Measurements from ENCODE around the gene MRPL48. TPM values are rescaled to one million over a fixed set of nuclear protein-coding genes. Genes with fewer than 3 reads are reported as not detected.

The MRPL48 gene
- total RNA-seq, 1 experiment from 2014 or later = 46.7 TPM

- no peak for DNase-seq (ENCODE audit: low spot score)
These were observed 101.9 kb downstream of the MRPL48 start for GRCh38 chr11:73889536-73889935.

GRCh38 chr11:73893041-73893440, 105.4 kb downstream of the MRPL48 start:
- DNase-seq (ENCODE audit: low spot score) = no peak

GRCh38 chr11:73894725-73895335, 107.2 kb downstream of the MRPL48 start:
- DNase-seq (ENCODE audit: low spot score) = no peak

- no peak for DNase-seq (ENCODE audit: low spot score)
These were observed 114.6 kb downstream of the MRPL48 start for GRCh38 chr11:73902303-73902702.

GRCh38 chr11:73907191-73907590, 119.5 kb downstream of the MRPL48 start:
- DNase-seq (ENCODE audit: low spot score) = peak; percentile 25

- DNase-seq (ENCODE audit: low spot score) = no peak
These were observed 124.4 kb downstream of the MRPL48 start for GRCh38 chr11:73912026-73912425.

- DNase-seq (ENCODE audit: low spot score) = no peak
These were observed 125.8 kb downstream of the MRPL48 start for GRCh38 chr11:73913472-73913871.

- DNase-seq (ENCODE audit: low spot score) = no peak
These were observed 126.6 kb downstream of the MRPL48 start for GRCh38 chr11:73914284-73914683.

Other genes starting within 250 kb of the MRPL48 start
- 8.9 and 14.6 TPM in 2 replicates for gene FAM168A, start 189.8 kb upstream of the MRPL48 start, total RNA-seq (2014; rRNA removed; shearing (Covaris generic))
- 0.10 TPM in 1 of 2 replicates, not detected in the other for gene PLEKHB1, start 141.3 kb upstream of the MRPL48 start, total RNA-seq (2014; rRNA removed; shearing (Covaris generic))
- gene RAB6A, start 26.8 kb upstream of the MRPL48 start, total RNA-seq (2014; rRNA removed; shearing (Covaris generic)) = 31.6 and 47.8 TPM in 2 replicates
- gene COA4, start 89.0 kb downstream of the MRPL48 start, total RNA-seq (2014; rRNA removed; shearing (Covaris generic)) = 90.4 and 139 TPM in 2 replicates
- 13.0 TPM in 2 replicates for gene PAAF1, start 89.1 kb downstream of the MRPL48 start, total RNA-seq (2014; rRNA removed; shearing (Covaris generic))
- not detected in 2 replicates for gene DNAJB13, start 163.2 kb downstream of the MRPL48 start, total RNA-seq (2014; rRNA removed; shearing (Covaris generic))
- 0.35 and 3.7 TPM in 2 replicates for gene UCP2, start 195.0 kb downstream of the MRPL48 start, total RNA-seq (2014; rRNA removed; shearing (Covaris generic))
- gene UCP3, start 221.2 kb downstream of the MRPL48 start, total RNA-seq (2014; rRNA removed; shearing (Covaris generic)) = not detected in 2 replicates